Measurements from ENCODE around the gene TEX35.

Gene TEX35

GRCh38 chr1:178491721-178492120 lies 21.2 kb upstream of the TEX35 start:
- no peak overlapping the region for H3K27ac ChIP-seq (ENCODE audit: extremely low read depth, low read depth, low read length)
- no peaks in the 10 kb centered on the region for H3K4me1 ChIP-seq (ENCODE audit: control insufficient read depth, insufficient read depth, low read length)
- H3K9me3 ChIP-seq (ENCODE audit: control insufficient read depth, insufficient read depth, low read depth, low read length) = no peaks in the 10 kb centered on the region
- POLR2A ChIA-PET = interaction anchor here (0.5 kb wide), 1 partner anchor 465 kb away, joined by 3 read pairs; no protein-coding TSS in a partner anchor
- TF ChIP-seq ZFP3 (tag by site-specific recombination; IDR thresholded peaks at IDR 0.05; ENCODE audit: low read depth) (no peak), HOXC10 (CRISPR knock-in tag; IDR thresholded peaks at IDR 0.05) (no peak), ZNF600 (tag by site-specific recombination; IDR thresholded peaks at IDR 0.05) (no peak), BCL11B (tag by site-specific recombination; IDR thresholded peaks at IDR 0.05; ENCODE audit: low read depth) (no peak), ZNF48 (tag by site-specific recombination; IDR thresholded peaks at IDR 0.05) (no peak), ZBTB20 (tag by site-specific recombination; IDR thresholded peaks at IDR 0.05) (no peak), ZNF174 (tag by site-specific recombination; IDR thresholded peaks at IDR 0.05) (no peak), ZNF555 (tag by site-specific recombination; conservative IDR thresholded peaks at IDR 0.05) (no peak)
- no peak overlapping the region for H3K4me3 ChIP-seq (ENCODE audit: low read depth, low read length)
- CTCF ChIA-PET = interaction anchor here (4.0 kb wide), 1 partner anchor 10 kb away, joined by 31 read pairs; no protein-coding TSS in a partner anchor
- H3K36me3 ChIP-seq (ENCODE audit: control insufficient read depth in 2 of 2, insufficient read depth in 1 of 2, low read length in 2 of 2) = no peaks in the 10 kb centered on the region

- H3K4me3 ChIP-seq (ENCODE audit: low read depth, low read length) = no peak overlapping the region
- H3K27ac ChIP-seq (ENCODE audit: extremely low read depth, low read depth, low read length) = no peak overlapping the region
- ChIA-PET CTCF (interaction anchor here (0.6 to 4.0 kb wide), 3 partner anchors 9 to 712 kb away, joined by 3 to 31 read pairs (median 3); no protein-coding TSS in a partner anchor), POLR2A (no interaction called here)
- H3K9me3 ChIP-seq (ENCODE audit: control insufficient read depth, insufficient read depth, low read depth, low read length) = no peaks in the 10 kb centered on the region
- H3K4me1 ChIP-seq (ENCODE audit: control insufficient read depth, insufficient read depth, low read length) = no peaks in the 10 kb centered on the region
- TF ChIP-seq ZNF394 (tag by site-specific recombination; IDR thresholded peaks at IDR 0.05; ENCODE audit: borderline replicate concordance) (no peak), ZNF629 (tag by site-specific recombination; IDR thresholded peaks at IDR 0.05) (no peak), ZNF24 (tag by site-specific recombination; IDR thresholded peaks at IDR 0.05) (no peak), ZNF175 (tag by site-specific recombination; IDR thresholded peaks at IDR 0.05) (no peak), ZNF423 (tag by site-specific recombination; IDR thresholded peaks at IDR 0.05) (no peak), GLI2 (tag by site-specific recombination; IDR thresholded peaks at IDR 0.05; ENCODE audit: borderline replicate concordance, low read depth) (no peak), ZNF48 (tag by site-specific recombination; IDR thresholded peaks at IDR 0.05) (no peak), ZBTB20 (tag by site-specific recombination; IDR thresholded peaks at IDR 0.05) (no peak), ZNF768 (tag by site-specific recombination; IDR thresholded peaks at IDR 0.05) (no peak), ZNF114 (tag by site-specific recombination; IDR thresholded peaks at IDR 0.05) (no peak), ZBTB1 (tag by site-specific recombination; IDR thresholded peaks at IDR 0.05) (no peak), ZNF26 (tag by site-specific recombination; IDR thresholded peaks at IDR 0.05) (no peak), ZNF654 (tag by site-specific recombination; IDR thresholded peaks at IDR 0.05; ENCODE audit: low read depth) (no peak), PRDM10 (tag by site-specific recombination; IDR thresholded peaks at IDR 0.05) (no peak), ZNF707 (tag by site-specific recombination; IDR thresholded peaks at IDR 0.05) (no peak)
- TF ChIP-seq, protein P1, sequence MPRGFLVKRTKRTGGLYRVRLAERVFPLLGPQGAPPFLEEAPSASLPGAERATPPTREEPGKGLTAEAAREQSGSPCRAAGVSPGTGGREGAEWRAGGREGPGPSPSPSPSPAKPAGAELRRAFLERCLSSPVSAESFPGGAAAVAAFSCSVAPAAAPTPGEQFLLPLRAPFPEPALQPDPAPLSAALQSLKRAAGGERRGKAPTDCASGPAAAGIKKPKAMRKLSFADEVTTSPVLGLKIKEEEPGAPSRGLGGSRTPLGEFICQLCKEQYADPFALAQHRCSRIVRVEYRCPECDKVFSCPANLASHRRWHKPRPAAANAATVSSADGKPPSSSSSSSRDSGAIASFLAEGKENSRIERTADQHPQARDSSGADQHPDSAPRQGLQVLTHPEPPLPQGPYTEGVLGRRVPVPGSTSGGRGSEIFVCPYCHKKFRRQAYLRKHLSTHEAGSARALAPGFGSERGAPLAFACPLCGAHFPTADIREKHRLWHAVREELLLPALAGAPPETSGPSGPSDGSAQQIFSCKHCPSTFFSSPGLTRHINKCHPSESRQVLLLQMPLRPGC (tag by site-specific recombination; IDR thresholded peaks at IDR 0.05) = no peak
- TF ChIP-seq, protein P2, sequence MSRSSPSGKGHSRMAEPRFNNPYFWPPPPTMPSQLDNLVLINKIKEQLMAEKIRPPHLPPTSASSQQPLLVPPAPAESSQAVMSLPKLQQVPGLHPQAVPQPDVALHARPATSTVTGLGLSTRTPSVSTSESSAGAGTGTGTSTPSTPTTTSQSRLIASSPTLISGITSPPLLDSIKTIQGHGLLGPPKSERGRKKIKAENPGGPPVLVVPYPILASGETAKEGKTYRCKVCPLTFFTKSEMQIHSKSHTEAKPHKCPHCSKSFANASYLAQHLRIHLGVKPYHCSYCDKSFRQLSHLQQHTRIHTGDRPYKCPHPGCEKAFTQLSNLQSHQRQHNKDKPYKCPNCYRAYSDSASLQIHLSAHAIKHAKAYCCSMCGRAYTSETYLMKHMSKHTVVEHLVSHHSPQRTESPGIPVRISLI (tag by site-specific recombination; IDR thresholded peaks at IDR 0.05) = no peak
- TF ChIP-seq, protein P3, sequence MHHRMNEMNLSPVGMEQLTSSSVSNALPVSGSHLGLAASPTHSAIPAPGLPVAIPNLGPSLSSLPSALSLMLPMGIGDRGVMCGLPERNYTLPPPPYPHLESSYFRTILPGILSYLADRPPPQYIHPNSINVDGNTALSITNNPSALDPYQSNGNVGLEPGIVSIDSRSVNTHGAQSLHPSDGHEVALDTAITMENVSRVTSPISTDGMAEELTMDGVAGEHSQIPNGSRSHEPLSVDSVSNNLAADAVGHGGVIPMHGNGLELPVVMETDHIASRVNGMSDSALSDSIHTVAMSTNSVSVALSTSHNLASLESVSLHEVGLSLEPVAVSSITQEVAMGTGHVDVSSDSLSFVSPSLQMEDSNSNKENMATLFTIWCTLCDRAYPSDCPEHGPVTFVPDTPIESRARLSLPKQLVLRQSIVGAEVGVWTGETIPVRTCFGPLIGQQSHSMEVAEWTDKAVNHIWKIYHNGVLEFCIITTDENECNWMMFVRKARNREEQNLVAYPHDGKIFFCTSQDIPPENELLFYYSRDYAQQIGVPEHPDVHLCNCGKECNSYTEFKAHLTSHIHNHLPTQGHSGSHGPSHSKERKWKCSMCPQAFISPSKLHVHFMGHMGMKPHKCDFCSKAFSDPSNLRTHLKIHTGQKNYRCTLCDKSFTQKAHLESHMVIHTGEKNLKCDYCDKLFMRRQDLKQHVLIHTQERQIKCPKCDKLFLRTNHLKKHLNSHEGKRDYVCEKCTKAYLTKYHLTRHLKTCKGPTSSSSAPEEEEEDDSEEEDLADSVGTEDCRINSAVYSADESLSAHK (tag by site-specific recombination; IDR thresholded peaks at IDR 0.05) = no peak
- no peaks in the 10 kb centered on the region for H3K36me3 ChIP-seq (ENCODE audit: control insufficient read depth in 2 of 2, insufficient read depth in 1 of 2, low read length in 2 of 2)
Observed at GRCh38 chr1:178492341-178492740, 20.6 kb upstream of the TEX35 start.

Data from HEK293 (cell line).